ENCODE measurements around the gene PRXL2B.
"Not testable (repeated sequence)": the region's sequence is repeated elsewhere in the genome, so short reads cannot be mapped to it uniquely, and the experiment has no call there.

Gene PRXL2B

DNA sequence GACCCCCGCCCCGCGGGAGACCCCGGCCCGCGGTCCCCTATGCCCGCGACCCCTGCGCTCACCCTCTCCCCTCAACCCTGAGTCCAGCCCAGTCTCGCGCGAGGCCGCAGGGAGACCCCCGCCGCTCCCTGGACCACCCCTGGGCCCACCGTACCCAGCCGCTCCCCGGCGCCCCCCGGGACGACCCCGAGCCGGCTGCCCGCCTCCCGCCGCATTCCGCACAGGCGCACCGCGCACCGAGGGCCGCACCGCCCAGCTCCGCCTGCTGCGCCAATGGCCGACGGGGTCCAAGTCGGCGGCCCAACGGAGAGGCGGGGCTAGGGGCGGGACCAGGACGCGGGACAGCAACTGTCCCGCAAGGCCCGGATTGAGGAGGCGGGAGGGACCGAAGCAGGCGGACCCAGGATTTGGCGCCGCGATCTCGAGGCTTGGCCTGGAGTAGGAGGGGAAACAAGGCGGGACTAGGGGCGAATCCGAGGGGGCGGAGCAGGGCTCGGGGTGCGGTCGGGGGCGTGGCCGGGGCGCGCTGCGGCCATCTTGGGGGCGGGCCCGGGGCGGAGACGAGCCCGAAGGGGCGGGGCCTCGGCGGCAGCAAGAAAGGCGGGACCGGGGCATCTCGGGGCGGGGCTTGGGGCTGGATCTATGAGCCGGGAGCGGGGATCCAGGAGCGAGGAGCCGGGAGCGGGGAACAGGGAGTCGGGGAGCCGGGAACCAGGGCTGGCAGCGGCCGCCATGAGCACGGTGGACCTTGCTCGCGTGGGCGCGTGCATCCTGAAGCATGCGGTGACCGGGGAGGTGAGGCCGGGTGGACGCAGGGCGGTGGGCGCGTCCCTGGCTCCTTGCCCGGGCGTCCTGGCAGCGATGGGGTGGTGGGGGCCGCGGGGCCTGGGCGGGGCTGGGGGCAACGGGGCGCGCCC lies at the start of gene PRXL2B:
Gene PRXL2B, plus strand, starts transcription at position 624 of the 917 bp plus-strand sequence. Its CDS starts 109 bp downstream, at position 733.
- peak; percentile 90 for DNase-seq (ENCODE audit: low read depth)

- DNase-seq (ENCODE audit: low read depth) = no peak
Measured at GRCh38 chr1:2537784-2538115, 48.8 kb upstream of the PRXL2B start.

- DNase-seq (ENCODE audit: low read depth) = no peak
Measured at GRCh38 chr1:2538376-2538775, 48.2 kb upstream of the PRXL2B start.

DNA sequence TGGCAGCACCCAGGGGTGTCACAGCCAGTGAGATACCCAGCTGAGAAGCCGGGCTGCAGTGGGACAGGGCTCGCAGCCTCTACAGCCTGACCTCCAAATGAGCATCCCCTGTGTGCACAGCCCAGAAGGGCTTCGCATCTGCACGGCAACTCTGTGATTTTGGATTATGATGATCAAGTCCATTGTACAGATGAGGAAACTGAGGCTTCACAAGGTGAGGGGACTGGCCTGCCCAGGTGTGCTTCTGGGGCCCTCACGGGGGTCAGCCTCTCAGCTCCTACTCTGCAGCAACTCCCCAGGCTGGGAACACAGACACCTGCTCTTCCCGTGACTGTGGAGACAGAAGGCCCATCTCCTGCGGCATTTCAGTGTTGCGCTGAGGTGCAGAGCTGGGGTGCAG lies 47.7 kb upstream of the PRXL2B start:
- DNase-seq (ENCODE audit: low read depth) = no peak

GRCh38 chr1:2539312-2539907 lies 47.2 kb upstream of the PRXL2B start:
- DNase-seq (ENCODE audit: low read depth) = no peak

- DNase-seq (ENCODE audit: low read depth) = no peak
Measured at GRCh38 chr1:2540816-2541492, 45.6 kb upstream of the PRXL2B start.

DNA sequence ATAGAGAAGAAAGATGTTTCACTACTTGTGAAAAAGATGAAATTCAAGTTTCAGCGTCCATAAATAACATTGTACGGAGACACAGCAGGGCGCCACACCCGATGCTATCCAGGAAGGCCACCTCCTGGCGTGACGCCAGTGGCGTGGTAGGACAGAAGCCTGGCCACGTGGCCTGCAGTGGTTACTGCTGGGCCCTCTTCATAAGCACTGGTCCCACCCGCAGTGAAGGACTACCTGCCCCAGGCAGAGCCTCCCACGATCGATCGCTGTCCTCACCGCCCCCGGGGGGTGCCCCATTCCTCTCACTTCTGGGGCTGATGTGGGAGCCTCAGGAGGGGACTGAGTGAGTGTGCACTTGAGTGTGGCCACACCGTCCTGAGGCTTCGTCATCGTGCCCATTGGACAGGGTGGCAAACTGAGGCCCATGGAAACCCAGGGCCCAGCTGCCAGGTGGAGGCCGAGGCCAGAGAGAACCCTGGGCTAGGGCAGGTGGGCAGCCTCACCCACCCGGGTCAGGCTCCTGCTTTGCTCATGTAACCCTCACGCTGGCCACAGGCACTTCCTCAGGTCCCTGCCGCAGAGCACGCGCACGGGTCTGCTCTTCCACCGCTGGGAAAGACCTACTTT lies 44.8 kb upstream of the PRXL2B start:
- no peak for DNase-seq (ENCODE audit: low read depth)

GRCh38 chr1:2542246-2542915 lies 44.2 kb upstream of the PRXL2B start:
- DNase-seq (ENCODE audit: low read depth) = no peak

- DNase-seq (ENCODE audit: low read depth) = no peak
Measured at GRCh38 chr1:2543543-2544092, 43.0 kb upstream of the PRXL2B start.

DNA sequence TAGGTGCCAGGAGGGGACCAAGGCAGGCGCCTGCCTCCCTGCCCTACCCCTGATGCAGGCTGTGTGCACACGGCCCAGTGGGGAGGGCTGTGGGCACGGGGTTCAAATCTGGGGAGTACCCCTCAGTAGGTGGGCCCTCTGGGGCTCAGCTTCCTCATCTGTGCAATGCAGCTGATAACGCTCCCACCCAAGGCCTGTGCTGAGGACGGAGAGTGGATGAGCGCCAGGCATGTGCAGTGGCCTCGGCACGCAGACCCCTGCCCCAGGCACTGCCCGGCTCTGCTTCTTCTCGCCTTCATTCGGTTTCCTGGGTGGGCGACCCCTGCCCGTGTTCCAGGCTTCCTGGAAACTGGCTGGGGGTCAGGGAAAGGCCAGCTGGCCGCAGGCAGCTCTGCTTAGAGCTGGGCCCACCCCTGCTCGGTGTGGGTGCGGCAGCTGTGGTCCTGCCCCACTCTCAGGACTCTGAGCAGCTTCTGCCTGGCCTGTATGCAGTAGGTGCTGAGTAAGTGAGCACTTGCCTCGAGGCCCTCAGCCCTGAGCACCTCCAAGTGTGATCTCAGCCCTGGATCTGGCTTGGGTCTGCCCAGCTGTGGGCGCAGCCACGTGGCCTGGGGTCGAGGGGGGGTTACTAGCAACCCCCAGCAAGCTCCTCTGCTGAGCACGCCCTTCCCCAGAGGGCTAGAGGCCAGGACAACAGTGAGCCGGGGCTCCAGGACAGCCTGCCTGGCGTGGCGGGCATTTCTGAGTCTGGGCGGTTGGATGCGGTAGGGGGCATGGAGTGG lies 42.3 kb upstream of the PRXL2B start:
- no peak for DNase-seq (ENCODE audit: low read depth)

GRCh38 chr1:2544875-2545640 lies 41.5 kb upstream of the PRXL2B start:
- DNase-seq (ENCODE audit: low read depth) = no peak

GRCh38 chr1:2545754-2546514 lies 40.6 kb upstream of the PRXL2B start:
- peak; percentile 79 for DNase-seq (ENCODE audit: low read depth)

DNA sequence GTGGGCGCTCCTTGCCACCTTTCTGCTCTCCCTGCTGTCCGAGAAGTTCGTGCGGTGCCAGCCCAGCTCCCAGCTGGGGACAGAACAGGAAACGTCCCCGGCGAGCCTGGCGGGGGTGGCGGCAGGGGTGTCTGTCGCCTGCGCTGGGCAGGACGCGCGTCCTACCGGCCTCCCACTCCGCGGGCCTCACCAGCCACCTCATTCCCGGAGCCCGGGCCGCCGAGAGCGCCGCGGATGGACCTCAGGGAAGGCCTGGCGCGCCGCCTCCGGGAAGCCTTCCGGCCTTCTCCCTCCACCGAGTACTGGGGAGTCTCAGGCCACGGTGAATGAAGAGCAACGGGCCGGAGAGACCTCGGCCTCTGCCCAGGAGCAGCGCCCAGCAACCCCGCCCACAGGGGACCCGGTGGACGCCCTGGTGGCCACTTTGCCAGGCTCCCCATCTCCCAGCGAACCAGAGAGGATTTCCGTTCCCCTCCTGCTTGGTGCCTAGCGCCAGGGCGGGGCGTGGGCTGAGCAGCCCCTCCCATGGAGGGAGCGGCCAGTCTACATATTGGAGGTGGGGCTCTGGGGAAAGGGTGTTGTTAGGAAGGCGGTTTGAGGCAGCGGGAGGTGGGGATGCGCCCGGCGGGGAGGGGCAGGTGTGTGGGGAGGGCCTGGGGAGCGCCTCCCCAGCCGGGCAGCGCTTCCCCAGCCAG lies 39.9 kb upstream of the PRXL2B start:
- peak; percentile 68 for DNase-seq (ENCODE audit: low read depth)

DNA sequence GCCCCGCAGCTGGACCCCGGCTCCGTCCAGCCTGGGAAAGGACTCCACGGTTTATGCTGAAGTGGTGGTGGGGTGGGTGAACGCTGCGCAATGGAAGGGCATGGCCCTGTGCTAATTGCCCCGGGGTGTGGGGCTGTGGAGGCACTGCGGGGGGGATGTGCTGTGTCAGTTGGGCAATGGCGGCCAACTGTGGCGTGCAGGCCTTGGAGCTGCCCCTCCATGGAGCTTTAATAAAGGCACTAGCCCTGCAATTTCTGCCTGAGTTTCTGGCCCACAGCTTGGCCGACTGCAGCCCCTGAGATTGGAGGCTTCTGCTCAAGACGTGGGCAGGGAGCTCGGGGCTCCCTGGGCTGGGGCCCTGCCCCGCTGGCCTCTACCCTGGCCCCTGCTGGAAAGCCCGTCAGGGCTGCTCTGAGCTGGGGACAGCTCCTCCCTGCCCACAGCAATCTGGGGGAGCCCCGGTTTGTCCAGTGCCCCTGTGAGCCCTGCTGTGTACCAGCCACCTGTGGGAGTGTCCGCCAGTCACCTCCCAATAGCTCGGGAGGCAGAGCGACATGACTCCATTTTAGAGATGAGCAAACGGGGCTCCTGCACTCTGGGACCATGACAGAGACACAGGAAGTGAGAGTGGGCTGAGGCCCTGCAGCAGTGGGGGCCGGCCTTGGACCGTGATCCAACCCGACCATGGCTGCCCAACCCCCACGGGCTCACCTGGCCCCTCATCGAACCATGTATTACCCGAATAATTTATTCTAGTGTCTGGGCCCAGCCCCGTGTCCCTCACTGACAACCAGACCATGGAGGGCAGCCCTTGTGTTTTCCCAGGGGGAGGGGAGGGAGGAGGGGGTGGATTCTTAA lies 39.1 kb upstream of the PRXL2B start:
- DNase-seq (ENCODE audit: low read depth) = no peak

- DNase-seq (ENCODE audit: low read depth) = peak; percentile 76
Measured at GRCh38 chr1:2548068-2548589, 38.4 kb upstream of the PRXL2B start.

DNA sequence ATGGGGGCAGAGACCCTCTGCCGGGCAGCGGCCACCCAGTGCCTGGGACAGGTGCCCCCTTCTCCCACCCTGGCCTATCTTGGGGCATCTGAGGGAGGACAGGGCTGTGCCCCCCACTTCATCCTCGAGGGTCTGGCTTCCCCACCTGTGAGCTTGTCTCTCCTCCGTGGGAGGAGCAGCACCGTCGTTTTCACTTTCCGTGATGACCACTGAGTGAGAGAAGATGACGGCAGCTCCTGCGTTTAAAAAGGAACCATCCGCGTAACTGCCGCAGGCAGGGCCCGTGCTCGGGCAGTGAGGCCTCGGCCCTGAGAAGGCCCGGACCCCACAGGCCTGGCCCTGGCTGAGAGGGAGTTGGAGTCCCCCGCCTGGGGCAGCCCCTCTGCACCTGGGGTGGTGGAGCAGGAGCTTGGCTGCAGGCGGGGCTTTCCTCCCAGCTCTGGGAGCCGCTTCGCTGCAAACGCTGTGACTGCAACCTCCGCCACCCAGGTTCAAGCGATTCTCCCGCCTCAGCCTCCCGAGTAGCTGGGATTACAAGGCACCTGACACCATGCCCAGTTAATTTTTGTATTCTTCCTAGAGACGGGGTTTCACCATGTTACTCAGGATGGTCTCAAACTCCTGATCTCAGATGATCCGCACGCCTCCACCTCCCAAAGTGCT lies 37.1 kb upstream of the PRXL2B start:
- not testable (repeated sequence) for DNase-seq (ENCODE audit: low read depth)

DNA sequence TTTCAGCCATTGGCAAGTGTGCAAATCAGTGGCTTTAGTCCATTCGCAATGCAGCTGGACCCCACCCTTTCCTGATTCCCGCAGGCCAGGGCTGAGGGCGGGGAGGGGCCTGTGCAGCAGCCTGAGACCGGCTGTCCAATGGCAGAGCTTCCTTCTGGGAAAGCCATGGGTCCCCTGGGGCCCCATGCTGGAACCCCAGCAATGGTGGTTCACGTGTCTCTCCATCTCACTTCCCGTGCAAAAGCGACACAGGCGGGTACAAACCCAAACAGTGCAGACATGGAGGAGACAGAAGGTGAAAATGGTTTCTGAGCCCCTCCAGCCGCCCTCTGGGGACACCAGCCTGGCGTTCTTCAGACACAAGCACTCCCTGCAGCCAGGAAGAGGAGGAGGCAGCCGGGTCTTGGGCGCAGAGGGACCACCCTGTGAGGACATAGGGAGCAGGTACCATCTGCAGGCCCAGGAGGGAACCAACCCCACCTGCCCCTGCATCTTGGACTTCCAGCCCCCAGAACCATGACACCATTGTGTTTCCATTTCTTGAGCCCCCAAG lies 36.2 kb upstream of the PRXL2B start:
- not testable (repeated sequence) for DNase-seq (ENCODE audit: low read depth)

All from stimulated activated CD8-positive, alpha-beta memory T cell treated with anti-CD3 and anti-CD28 coated beads, Interleukin-12 subunit alpha, Interleukin-12 subunit beta, amount 100 ng/mL, for 1 hour (primary cell).